ENCODE results near the gene CTDSPL2.

DNA sequence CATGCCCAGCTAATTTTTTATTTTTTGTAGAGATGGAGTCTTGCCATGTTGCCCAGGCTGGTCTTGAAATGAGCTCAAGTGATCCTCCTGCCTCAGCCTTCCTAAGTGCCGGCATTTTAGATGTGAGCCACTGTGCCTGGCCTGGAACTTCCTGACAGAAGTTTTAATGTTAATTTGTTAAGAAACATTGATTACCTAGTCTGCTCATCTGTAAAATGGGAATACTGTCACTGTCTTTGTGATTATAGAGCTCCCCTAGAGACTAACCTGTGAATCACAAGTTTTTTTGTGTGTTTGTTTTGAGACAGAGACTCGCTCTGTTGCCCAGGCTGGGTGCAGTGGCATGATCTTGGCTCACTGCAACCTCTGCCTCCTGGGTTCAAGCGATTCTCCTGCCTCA lies 105.3 kb downstream of the CTDSPL2 start:
- TF ChIP-seq BHLHE40 (IDR thresholded peaks at IDR 0.05; ENCODE audit: borderline replicate concordance) (no peak), ARNT (IDR thresholded peaks at IDR 0.05) (no peak), SP1 (IDR thresholded peaks at IDR 0.05) (no peak), TARDBP (IDR thresholded peaks at IDR 0.05) (no peak), ELF4 (IDR thresholded peaks at IDR 0.05) (no peak), SUZ12 (IDR thresholded peaks at IDR 0.05) (no peak), L3MBTL2 (conservative IDR thresholded peaks at IDR 0.05) (no peak), FOXK2 (IDR thresholded peaks at IDR 0.05) (no peak)
- TF ChIP-seq, protein P1, sequence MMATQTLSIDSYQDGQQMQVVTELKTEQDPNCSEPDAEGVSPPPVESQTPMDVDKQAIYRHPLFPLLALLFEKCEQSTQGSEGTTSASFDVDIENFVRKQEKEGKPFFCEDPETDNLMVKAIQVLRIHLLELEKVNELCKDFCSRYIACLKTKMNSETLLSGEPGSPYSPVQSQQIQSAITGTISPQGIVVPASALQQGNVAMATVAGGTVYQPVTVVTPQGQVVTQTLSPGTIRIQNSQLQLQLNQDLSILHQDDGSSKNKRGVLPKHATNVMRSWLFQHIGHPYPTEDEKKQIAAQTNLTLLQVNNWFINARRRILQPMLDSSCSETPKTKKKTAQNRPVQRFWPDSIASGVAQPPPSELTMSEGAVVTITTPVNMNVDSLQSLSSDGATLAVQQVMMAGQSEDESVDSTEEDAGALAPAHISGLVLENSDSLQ (IDR thresholded peaks at IDR 0.05), result no peak

Data from HEK293T (cell line).